ENCODE measurements around the gene ATP11A.

- TF ChIP-seq CTCF (IDR thresholded peaks at IDR 0.05; ENCODE audit: poor library complexity) (no peak), EZH2 (IDR thresholded peaks at IDR 0.05; ENCODE audit: borderline replicate concordance) (no peak), EZH2phosphoT487 (IDR thresholded peaks at IDR 0.05; ENCODE audit: low read depth, severe bottlenecking, unreplicated experiment) (no peak)
Measured at GRCh38 chr13:112704308-112705145, 14.7 kb downstream of the ATP11A start.
